Measurements from ENCODE around the gene RPTOR.
A peak's percentile ranks its signal among the peaks of the same experiment; 100 is the strongest.

RPTOR gene

DNA sequence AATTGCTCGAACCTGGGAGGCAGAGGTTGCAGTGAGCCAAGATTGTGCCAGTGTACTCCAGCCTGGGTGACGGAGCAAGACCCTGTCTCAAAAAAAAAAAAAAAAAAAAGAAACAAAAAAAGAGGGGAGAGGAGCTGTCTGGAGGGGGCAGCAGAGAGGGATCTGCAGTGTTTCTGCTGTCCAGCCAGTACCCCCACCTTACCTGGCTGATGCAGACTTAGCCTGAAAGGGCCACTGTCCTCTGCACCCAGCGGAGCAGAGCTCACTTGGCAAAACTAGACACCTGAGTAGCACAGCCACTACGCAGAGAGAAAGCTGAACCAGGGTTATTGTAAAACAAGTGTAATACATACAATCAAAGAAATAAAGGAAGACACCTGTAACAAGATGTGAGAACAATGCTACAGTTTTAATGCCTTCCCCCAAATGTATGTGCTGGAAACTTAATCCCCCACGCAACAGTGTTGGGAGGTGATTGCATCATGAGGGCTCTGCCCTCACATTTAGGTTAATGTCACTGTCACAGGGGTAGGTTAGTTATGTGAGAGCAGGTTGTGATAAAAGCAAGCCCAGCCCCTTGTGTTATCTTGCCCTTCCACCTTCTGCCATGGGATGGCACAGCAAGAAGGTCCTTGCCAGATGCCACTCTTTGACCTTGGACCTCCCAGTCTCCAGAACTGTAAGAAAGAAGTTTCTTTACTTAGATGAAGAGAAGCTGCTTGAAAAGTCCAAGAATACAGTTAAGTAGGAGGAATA is 211.2 kb downstream of the RPTOR start:
- peaks cover 6% of the 10 kb centered on the region for H3K36me3 ChIP-seq (replicated peaks; ENCODE audit: low read depth, low read length)
- H4K20me1 ChIP-seq (ENCODE audit: insufficient read depth, low read length), result no peaks in the 10 kb centered on the region
- peaks cover 20% of the 10 kb centered on the region for H3K4me1 ChIP-seq (ENCODE audit: low read length)
- no peak overlapping the region for H3K4me3 ChIP-seq (ENCODE audit: low read length)
- no peak overlapping the region for H3K4me2 ChIP-seq (ENCODE audit: low read length)
- no peak overlapping the region for H3K9ac ChIP-seq (ENCODE audit: low read length)
- TF ChIP-seq, protein P1, sequence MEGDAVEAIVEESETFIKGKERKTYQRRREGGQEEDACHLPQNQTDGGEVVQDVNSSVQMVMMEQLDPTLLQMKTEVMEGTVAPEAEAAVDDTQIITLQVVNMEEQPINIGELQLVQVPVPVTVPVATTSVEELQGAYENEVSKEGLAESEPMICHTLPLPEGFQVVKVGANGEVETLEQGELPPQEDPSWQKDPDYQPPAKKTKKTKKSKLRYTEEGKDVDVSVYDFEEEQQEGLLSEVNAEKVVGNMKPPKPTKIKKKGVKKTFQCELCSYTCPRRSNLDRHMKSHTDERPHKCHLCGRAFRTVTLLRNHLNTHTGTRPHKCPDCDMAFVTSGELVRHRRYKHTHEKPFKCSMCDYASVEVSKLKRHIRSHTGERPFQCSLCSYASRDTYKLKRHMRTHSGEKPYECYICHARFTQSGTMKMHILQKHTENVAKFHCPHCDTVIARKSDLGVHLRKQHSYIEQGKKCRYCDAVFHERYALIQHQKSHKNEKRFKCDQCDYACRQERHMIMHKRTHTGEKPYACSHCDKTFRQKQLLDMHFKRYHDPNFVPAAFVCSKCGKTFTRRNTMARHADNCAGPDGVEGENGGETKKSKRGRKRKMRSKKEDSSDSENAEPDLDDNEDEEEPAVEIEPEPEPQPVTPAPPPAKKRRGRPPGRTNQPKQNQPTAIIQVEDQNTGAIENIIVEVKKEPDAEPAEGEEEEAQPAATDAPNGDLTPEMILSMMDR (IDR thresholded peaks at IDR 0.05; ENCODE audit: low read depth, low read length), result no peak
- no peak for TF ChIP-seq EZH2phosphoT487 (IDR thresholded peaks at IDR 0.05; ENCODE audit: low read depth)
- no peak overlapping the region for H2AFZ ChIP-seq (ENCODE audit: low read depth, low read length)
- no peaks in the 10 kb centered on the region for H3K9me3 ChIP-seq (ENCODE audit: insufficient read depth, low read length)
- H3K27me3 ChIP-seq (ENCODE audit: low read depth, low read length), result no peaks in the 10 kb centered on the region
- no peak overlapping the region for H3K27ac ChIP-seq (ENCODE audit: low read length)
- no peaks in the 10 kb centered on the region for H3K79me2 ChIP-seq (ENCODE audit: low read length)

DNA sequence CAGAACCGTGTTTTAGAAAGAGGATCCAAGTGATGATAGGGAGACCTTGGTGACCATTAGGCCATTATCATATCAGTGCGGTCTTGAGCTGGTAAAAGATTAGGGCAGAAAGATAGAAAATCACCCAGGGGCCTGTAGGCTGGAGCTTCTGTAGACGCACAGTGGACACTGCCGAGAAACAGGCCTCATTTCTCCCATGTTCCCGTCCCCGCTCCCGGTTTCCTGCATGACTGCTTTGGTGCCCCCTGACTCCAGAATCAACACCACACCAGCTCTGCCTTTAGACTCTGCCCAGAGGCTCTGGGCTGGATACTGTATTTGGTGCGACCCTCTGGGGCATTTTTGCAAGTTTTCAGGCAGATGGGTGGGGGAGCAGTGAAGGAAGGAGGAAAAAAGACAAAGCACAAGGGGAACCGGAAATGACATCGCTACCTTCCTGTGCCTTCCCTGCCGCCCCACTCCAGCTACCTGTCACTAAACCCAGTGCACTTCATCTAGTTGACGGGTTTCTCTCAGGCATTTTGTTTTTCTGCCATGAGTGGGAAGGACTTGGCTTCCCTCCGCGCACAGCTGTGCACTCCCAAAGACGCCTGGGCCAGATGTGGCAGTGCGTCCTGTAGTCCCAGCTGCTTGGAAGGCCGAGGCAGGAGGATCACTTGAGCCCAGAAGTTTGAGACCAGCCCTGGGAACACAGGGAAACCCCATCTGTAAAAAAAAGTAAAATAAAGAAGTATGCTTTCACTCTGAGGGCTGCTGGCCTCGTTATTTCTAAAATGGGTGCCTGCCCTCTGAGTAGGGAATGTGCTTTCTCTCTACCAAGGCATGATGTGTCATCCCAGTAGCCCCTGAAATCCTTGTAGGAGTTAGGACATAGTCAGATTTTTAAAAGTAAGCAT is 214.1 kb downstream of the RPTOR start:
- TF ChIP-seq, protein P1 (IDR thresholded peaks at IDR 0.05; ENCODE audit: low read depth, low read length), result no peak
- no peak for TF ChIP-seq EZH2phosphoT487 (IDR thresholded peaks at IDR 0.05; ENCODE audit: low read depth)
- no peaks in the 10 kb centered on the region for H3K79me2 ChIP-seq (ENCODE audit: low read length)
- H3K4me3 ChIP-seq (ENCODE audit: low read length), result no peak overlapping the region
- no peak overlapping the region for H3K27ac ChIP-seq (ENCODE audit: low read length)
- no peak overlapping the region for H3K9ac ChIP-seq (ENCODE audit: low read length)
- no peak overlapping the region for H2AFZ ChIP-seq (ENCODE audit: low read depth, low read length)
- peaks cover 30% of the 10 kb centered on the region for H3K4me1 ChIP-seq (ENCODE audit: low read length)
- H4K20me1 ChIP-seq (ENCODE audit: insufficient read depth, low read length), result no peaks in the 10 kb centered on the region
- H3K9me3 ChIP-seq (ENCODE audit: insufficient read depth, low read length), result no peaks in the 10 kb centered on the region
- peaks cover 8% of the 10 kb centered on the region for H3K36me3 ChIP-seq (replicated peaks; ENCODE audit: low read depth, low read length)
- no peaks in the 10 kb centered on the region for H3K27me3 ChIP-seq (ENCODE audit: low read depth, low read length)
- H3K4me2 ChIP-seq (ENCODE audit: low read length), result no peak overlapping the region

DNA sequence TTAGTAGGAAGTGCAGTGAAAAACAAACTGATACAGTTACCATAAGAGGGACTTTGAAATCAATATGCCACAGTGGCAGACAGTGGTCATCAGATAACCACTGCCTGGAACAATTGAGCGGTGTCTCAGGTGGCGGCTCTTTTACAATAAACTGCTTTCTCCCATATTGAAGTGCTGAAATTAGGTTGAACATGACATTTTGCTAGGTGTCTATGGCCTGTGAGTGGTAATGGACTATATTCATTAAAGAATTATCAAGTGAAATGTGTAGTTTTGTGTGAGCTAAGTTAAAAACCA is 214.7 kb downstream of the RPTOR start:
- Histone ChIP-seq H2AFZ (ENCODE audit: low read depth, low read length) (no peak overlapping the region), H3K4me2 (ENCODE audit: low read length) (no peak overlapping the region), H3K27me3 (ENCODE audit: low read depth, low read length) (no peaks in the 10 kb centered on the region), H3K4me1 (ENCODE audit: low read length) (peaks cover 30% of the 10 kb centered on the region), H3K36me3 (replicated peaks; ENCODE audit: low read depth, low read length) (peaks cover 5% of the 10 kb centered on the region), H4K20me1 (ENCODE audit: insufficient read depth, low read length) (no peaks in the 10 kb centered on the region), H3K4me3 (ENCODE audit: low read length) (no peak overlapping the region), H3K9me3 (ENCODE audit: insufficient read depth, low read length) (no peaks in the 10 kb centered on the region), H3K79me2 (ENCODE audit: low read length) (no peaks in the 10 kb centered on the region), H3K9ac (ENCODE audit: low read length) (no peak overlapping the region), H3K27ac (ENCODE audit: low read length) (no peak overlapping the region)
- no peak for TF ChIP-seq EZH2phosphoT487 (IDR thresholded peaks at IDR 0.05; ENCODE audit: low read depth)
- TF ChIP-seq, protein P1 (IDR thresholded peaks at IDR 0.05; ENCODE audit: low read depth, low read length), result no peak

DNA sequence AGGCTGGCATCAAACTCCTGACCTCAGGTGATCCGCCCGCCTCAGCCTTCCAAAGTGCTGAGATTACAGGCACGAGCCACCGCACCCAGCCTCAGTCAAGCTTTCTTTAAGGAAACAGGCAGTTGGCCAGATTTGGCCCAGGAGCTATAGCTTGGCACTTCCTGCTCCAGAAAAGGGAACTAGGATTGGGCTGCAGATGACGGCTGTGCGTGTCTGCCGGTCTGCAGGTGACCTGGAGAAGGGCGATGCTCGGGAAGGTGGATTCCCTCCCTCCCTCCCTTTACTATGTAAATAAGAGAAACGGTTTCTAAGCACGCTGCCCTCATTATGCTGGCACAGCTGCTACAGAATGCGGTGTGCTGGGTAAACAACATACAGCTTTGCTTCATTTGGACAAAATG is 215.9 kb downstream of the RPTOR start:
- Histone ChIP-seq H3K4me1 (ENCODE audit: low read length) (peaks cover 39% of the 10 kb centered on the region), H3K4me2 (ENCODE audit: low read length) (peak overlapping the region; percentile 42), H2AFZ (ENCODE audit: low read depth, low read length) (no peak overlapping the region), H3K4me3 (ENCODE audit: low read length) (no peak overlapping the region; the same call in 1 of the 2 replicates), H3K27me3 (ENCODE audit: low read depth, low read length) (no peaks in the 10 kb centered on the region), H4K20me1 (ENCODE audit: insufficient read depth, low read length) (no peaks in the 10 kb centered on the region), H3K79me2 (ENCODE audit: low read length) (no peaks in the 10 kb centered on the region), H3K36me3 (replicated peaks; ENCODE audit: low read depth, low read length) (peaks cover 3% of the 10 kb centered on the region), H3K27ac (ENCODE audit: low read length) (no peak overlapping the region), H3K9ac (ENCODE audit: low read length) (no peak overlapping the region), H3K9me3 (ENCODE audit: insufficient read depth, low read length) (no peaks in the 10 kb centered on the region)
- TF ChIP-seq EZH2phosphoT487 (IDR thresholded peaks at IDR 0.05; ENCODE audit: low read depth), result no peak
- TF ChIP-seq, protein P1 (IDR thresholded peaks at IDR 0.05; ENCODE audit: low read depth, low read length), result no peak
